Fibroblast of skin of scalp (primary cell): ENCODE data around the gene LRIG2.
"Not testable (repeated sequence)": the region's sequence is repeated elsewhere in the genome, so short reads cannot be mapped to it uniquely, and the experiment has no call there.

Experiments
- DNase-seq: peaks from one replicate; pipeline ENCODE4 v3.0.0-alpha.2; 2013

LRIG2 gene

GRCh38 chr1:113129529-113130185, 56.7 kb downstream of the LRIG2 start:
- peak; percentile 40 for DNase-seq

- DNase-seq: no peak
Observed at GRCh38 chr1:113133038-113133437, 60.0 kb downstream of the LRIG2 start.

- no peak for DNase-seq
Observed at GRCh38 chr1:113133759-113134158, 60.8 kb downstream of the LRIG2 start.

GRCh38 chr1:113135460-113135859, 62.5 kb downstream of the LRIG2 start:
- DNase-seq: no peak

GRCh38 chr1:113136476-113136875, 63.5 kb downstream of the LRIG2 start:
- DNase-seq: no peak

DNA sequence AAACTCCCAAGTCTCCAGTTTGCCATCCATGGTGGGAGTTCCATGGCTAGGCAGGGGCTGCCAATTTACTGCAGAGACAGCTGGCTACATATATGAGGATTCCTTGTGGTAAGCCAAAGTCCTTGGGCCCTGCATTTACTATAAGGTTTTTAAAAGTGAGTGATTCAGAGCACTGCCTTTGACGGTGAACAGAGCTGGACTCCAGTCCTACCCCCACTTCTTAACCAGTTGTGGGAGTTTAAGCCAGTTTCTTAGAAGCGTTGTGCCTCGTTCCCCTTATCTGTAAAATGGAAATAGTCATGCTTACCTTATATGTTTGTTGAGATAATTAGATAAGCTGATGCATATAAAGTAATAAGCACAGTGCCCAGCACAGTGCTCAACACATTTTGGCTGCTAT, 64.6 kb downstream of the LRIG2 start:
- DNase-seq: no peak

GRCh38 chr1:113138778-113139177, 65.8 kb downstream of the LRIG2 start:
- DNase-seq: no peak

GRCh38 chr1:113140176-113140575, 67.2 kb downstream of the LRIG2 start:
- DNase-seq: no peak

- DNase-seq: peak; percentile 73
Observed at GRCh38 chr1:113140588-113141446, 67.8 kb downstream of the LRIG2 start.

- DNase-seq: peak; percentile 77
Observed at GRCh38 chr1:113141650-113142473, 68.9 kb downstream of the LRIG2 start.

DNA sequence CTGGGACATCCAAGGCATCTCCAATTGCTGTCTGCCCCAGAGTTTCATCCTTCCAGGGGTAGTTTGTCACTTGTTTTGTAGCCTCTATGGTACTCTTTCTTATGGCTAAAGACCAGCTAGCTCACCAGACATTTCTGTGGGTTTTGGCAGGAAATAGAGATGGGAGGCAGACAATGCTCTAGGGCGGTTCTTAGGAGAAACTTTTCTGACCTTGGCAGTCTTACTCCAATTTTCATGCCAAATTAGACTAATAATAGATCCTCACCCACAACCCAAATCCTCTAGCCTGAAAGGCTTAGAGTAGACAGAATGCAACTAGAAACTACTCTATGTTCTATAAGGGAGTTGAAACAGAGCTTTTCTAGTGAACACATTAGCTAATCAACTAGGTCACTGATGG, 69.8 kb downstream of the LRIG2 start:
- DNase-seq: peak; percentile 59

- DNase-seq: peak; percentile 48
Observed at GRCh38 chr1:113146242-113147072, 73.5 kb downstream of the LRIG2 start.

GRCh38 chr1:113147073-113147625, 74.2 kb downstream of the LRIG2 start:
- no peak for DNase-seq

GRCh38 chr1:113147826-113148225, 74.8 kb downstream of the LRIG2 start:
- DNase-seq: no peak

- DNase-seq: not testable (repeated sequence)
Observed at GRCh38 chr1:113150494-113150893, 77.5 kb downstream of the LRIG2 start.

GRCh38 chr1:113153116-113153803, 80.3 kb downstream of the LRIG2 start:
- DNase-seq: peak; percentile 11

DNA sequence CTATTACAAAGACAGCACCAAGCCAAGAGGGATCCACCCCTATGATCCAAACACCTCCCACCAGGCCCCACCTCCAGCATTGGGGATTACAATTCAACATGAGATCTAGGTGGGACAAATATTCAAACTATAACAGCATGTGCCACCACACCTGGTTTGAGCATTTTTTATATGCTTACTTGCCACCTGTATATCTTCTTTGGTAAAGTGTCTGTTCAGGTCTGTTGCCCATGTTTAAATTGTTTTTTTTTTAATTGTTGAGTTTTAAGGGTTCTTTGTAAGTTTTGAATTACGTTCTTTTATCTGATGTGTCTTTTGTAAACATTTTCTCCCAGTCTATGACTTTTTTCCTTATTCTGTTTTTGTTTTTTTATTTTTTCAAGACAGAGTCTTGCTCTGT, 83.4 kb downstream of the LRIG2 start:
- DNase-seq: no peak

DNA sequence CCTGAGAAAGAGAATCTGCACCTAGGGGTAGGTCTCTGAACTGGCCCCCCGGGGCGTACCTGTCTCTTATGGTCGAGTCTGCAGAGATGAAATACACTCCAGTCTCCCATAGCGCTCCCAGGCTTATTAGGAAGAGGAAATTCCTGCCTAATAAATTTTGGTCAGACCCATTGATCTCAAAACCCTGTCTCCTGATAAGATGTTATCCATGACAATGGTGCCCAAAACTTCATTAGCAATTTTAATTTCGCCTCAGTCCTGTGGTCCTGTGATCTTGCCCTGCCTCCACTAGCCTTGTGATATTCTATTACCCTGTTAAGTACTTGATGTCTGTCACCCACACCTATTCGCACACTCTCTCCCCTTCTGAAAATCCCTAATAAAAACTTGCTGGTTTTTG, 85.7 kb downstream of the LRIG2 start:
- DNase-seq: not testable (repeated sequence)

- DNase-seq: no peak
Observed at GRCh38 chr1:113166473-113166872, 93.5 kb downstream of the LRIG2 start.

GRCh38 chr1:113168946-113169345, 95.9 kb downstream of the LRIG2 start:
- DNase-seq: no peak

- no peak for DNase-seq
Observed at GRCh38 chr1:113169591-113169990, 96.6 kb downstream of the LRIG2 start.
